Astrocyte of the cerebellum (primary cell): ENCODE data around the gene CEACAM5.

ENCODE experiments used
- DNase-seq: peaks from one replicate; pipeline ENCODE4 v3.0.0-alpha.2; 2011; ENCODE audit warnings: low read depth
- H3K4me3 ChIP-seq: 2 replicates; pipeline ENCODE4 v1.5.1; 2011; ENCODE audit warnings: mild to moderate bottlenecking, low read depth, low read length, moderate library complexity
- in situ Hi-C: cut with HindIII; loops from 2 replicates; pipeline ENCODE4 v1.10.0; 2017; ENCODE audit warnings: low sequenced_read_pairs
- TF ChIP-seq, protein P1 (sequence below): IDR thresholded peaks from 2 replicates; pipeline ENCODE4 v1.5.1; 2012; ENCODE audit warnings: low read length, low read depth, moderate library complexity, mild to moderate bottlenecking; ENCODE audit errors: missing control alignments

Gene CEACAM5

DNA sequence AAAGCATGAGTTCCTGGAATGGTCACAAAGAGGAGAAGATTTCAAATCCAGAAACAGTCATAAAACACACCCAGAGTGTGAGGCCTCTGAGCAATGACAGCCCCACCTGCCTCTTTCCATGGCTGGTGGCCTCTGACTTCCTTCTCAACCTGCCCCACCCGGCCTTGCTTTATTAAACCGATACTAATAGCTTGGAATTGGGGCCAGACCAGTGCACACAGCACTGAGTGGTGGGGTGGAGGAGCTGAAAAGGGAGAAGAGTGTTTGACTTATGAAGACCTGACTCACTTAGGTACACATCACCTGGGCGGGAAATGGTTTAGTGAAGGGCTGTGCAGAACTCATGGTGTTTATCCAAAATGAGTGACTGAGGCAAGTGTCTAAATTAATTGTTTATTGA lies 26.2 kb downstream of the CEACAM5 start:
- no peak for DNase-seq
- in situ Hi-C loops, result no loop called here
- TF ChIP-seq, protein P1, sequence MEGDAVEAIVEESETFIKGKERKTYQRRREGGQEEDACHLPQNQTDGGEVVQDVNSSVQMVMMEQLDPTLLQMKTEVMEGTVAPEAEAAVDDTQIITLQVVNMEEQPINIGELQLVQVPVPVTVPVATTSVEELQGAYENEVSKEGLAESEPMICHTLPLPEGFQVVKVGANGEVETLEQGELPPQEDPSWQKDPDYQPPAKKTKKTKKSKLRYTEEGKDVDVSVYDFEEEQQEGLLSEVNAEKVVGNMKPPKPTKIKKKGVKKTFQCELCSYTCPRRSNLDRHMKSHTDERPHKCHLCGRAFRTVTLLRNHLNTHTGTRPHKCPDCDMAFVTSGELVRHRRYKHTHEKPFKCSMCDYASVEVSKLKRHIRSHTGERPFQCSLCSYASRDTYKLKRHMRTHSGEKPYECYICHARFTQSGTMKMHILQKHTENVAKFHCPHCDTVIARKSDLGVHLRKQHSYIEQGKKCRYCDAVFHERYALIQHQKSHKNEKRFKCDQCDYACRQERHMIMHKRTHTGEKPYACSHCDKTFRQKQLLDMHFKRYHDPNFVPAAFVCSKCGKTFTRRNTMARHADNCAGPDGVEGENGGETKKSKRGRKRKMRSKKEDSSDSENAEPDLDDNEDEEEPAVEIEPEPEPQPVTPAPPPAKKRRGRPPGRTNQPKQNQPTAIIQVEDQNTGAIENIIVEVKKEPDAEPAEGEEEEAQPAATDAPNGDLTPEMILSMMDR, result no peak
- no peak overlapping the region for H3K4me3 ChIP-seq

DNA sequence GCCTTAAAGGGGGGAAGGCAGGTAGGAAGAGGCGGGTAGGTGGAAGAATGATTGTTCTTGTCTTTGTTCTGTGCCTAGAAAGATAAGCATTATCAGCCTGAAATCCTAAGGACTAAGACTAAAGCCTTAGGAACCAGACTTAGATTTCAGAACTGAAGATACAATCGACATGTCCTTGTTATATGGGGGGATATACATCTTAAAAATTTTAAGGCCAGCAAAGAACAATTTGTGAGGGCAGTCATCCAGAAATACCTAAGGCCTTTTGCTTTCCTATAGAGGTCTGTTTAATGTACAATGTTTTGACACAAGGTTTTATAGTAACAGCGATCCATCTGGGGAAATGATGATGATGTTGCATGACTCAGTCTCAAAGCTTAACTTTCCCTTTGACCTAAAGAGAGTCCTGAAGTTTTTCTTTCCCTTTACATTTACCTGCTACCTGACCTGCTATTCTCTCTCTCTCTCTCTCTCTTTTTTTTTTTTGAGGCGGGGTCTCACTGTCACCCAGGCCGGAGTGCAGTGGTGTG lies 26.7 kb downstream of the CEACAM5 start:
- in situ Hi-C loops, result no loop called here
- TF ChIP-seq, protein P1, result no peak
- H3K4me3 ChIP-seq, result no peak overlapping the region
- DNase-seq, result no peak

DNA sequence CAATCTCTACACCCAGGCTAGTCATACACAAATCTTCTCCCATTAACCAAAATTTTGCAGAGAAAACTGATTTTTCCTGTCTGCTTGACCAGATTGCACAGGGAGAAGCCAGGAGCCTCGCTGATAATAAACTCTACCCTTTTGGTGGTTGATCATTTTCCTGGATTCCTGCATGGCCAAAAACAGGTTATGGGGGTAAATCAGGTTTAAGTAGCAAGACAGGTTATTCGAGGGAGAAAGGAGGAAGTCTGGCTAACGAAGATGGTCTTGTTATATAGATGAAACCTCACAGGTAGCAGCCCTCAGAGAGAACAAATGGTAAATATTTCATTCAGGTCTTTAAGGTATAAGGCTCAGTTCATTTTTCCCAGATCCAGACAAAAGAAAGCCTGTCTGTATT lies 30.9 kb downstream of the CEACAM5 start:
- no peak for DNase-seq
- TF ChIP-seq, protein P1, result no peak
- in situ Hi-C loops, result no loop called here
- H3K4me3 ChIP-seq, result no peak overlapping the region

DNA sequence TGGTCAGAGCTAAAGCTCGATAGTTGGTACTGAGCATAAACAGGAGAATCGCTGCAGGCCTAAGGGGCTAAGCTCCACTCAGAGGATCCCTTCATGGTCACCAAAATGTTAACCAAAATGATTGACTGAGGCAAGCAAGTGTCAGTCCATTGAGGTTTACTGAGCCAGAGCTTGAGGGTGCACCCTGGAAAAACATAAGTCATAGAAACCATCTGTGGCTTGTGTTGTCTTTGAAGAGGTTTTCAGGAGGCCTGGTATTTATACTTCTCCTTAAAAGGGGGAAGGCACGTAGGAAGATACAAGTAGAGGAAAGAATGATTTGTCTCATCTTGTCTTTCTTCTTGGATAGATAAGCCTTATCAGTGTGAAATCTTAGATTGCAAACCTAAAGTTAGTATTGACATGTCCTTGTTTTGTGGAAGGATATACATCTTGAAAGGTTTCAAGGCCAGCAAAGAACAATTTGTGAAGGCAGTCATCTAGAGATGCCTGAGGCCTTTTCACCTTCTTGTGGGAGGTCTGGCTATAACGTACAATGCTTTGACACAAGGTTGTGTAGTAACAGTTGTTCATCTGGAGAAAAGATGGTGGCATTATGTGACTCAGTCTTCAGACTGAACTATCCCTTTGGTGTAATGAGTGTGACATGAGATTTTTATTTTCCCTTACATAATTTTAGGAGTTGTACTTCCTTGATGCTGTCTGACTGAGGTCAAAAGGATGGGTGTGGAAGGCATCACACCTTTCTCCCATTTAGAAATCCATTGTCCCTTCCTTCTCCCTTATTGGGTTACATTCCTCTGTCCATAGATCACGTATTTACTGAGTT lies 32.2 kb downstream of the CEACAM5 start:
- TF ChIP-seq, protein P1, result no peak
- no peak for DNase-seq
- in situ Hi-C loops, result no loop called here
- H3K4me3 ChIP-seq, result no peak overlapping the region

DNA sequence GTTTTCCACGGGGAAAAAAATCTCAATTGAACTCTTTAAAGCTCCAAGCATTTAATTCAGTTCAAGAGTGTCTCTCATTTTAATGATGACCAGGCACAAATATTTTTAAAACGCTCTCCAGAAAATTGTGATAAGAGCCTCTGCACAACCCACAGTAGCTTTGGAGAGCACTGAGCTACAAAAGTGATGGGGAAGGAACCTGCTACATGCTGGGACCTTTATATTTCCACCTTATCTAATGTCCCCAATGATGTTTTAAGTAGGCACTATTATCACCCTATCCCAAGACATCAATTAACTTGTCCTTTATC lies 32.8 kb downstream of the CEACAM5 start:
- in situ Hi-C loops, result no loop called here
- no peak for DNase-seq
- TF ChIP-seq, protein P1, result no peak
- H3K4me3 ChIP-seq, result no peak overlapping the region

DNA sequence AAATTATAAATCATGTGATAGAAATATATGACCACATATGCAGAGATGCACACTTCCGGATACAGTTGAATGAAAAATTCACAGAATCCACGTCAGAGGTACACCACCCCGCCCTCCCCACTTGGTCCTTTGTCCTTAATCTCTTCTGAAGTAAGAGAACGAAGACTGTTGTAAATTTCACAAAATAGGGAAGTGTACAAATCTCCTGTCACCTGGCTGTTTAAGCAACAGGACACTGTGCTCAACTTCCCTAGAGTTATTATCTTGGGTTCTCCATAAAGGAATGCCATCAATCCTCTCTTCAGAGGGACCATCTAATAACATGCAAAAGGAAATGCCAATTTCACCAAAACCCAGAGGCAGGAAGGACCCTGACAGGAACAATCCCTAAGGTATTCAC lies 36.4 kb downstream of the CEACAM5 start:
- no peak overlapping the region for H3K4me3 ChIP-seq
- TF ChIP-seq, protein P1, result no peak
- DNase-seq, result no peak
- in situ Hi-C loops, result no loop called here
